Karpas-422 (cell line): ENCODE measurements around the gene CMTM2. TPM values are rescaled to one million over a fixed set of nuclear protein-coding genes. Genes with fewer than 3 reads are reported as not detected.
"Not testable (repeated sequence)": the region's sequence is repeated elsewhere in the genome, so short reads cannot be mapped to it uniquely, and the experiment has no call there.

Experiments
- DNase-seq: peaks from one replicate; pipeline ENCODE4 v3.0.0-alpha.2; 2015
- H2AFZ ChIP-seq: fragments of 200-600 bp; sonication (generic); 2 replicates; pipeline ENCODE4 v1.6.1; 2014; ENCODE audit warnings: antibody characterized with exemption, low read length, mixed read lengths
- H3K27ac ChIP-seq: fragments of 200-600 bp; sonication (generic); 2 replicates; pipeline ENCODE4 v1.5.1; 2014; ENCODE audit warnings: mild to moderate bottlenecking, low read length, moderate library complexity
- H3K27me3 ChIP-seq: fragments of 200-600 bp; sonication (generic); 2 replicates; pipeline ENCODE4 v1.6.1; 2014; ENCODE audit warnings: low read length, mixed read lengths
- H3K36me3 ChIP-seq: fragments of 200-600 bp; sonication (generic); 2 replicates; pipeline ENCODE4 v1.6.1; 2014; ENCODE audit warnings: low read length, mixed read lengths; ENCODE audit not compliant: insufficient read depth
- H3K4me1 ChIP-seq: fragments of 200-600 bp; sonication (generic); 2 replicates; pipeline ENCODE4 v1.6.1; 2014; ENCODE audit warnings: mild to moderate bottlenecking, low read length, mixed read lengths
- H3K4me2 ChIP-seq: fragments of 200-600 bp; sonication (generic); 2 replicates; pipeline ENCODE4 v1.6.1; 2014; ENCODE audit warnings: low read length, low read depth, mild to moderate bottlenecking; ENCODE audit not compliant: poor library complexity, severe bottlenecking
- H3K4me3 ChIP-seq: fragments of 200-600 bp; sonication (generic); 2 replicates; pipeline ENCODE4 v1.5.1; 2014; ENCODE audit warnings: mild to moderate bottlenecking, antibody characterized with exemption, low read length, mixed read lengths
- H3K79me2 ChIP-seq: fragments of 200-600 bp; sonication (generic); 2 replicates; pipeline ENCODE4 v1.6.1; 2014; ENCODE audit warnings: mild to moderate bottlenecking, low read length, mixed read lengths
- H3K9ac ChIP-seq: fragments of 200-600 bp; sonication (generic); 2 replicates; pipeline ENCODE4 v1.6.0; 2014; ENCODE audit warnings: low read length
- H3K9me2 ChIP-seq: fragments of 200-600 bp; sonication (generic), shearing (Covaris generic); replicated peaks from 2 replicates; pipeline ENCODE4 v1.6.0; 2014; ENCODE audit warnings: mild to moderate bottlenecking, low read length, moderate library complexity; ENCODE audit not compliant: insufficient read depth
- H3K9me3 ChIP-seq: fragments of 300-700, 200-600 bp; sonication (generic); 2 replicates; pipeline ENCODE4 v1.6.1; 2014; ENCODE audit warnings: low read length, mixed read lengths
- H4K20me1 ChIP-seq: fragments of 200-600 bp; sonication (generic); 2 replicates; pipeline ENCODE4 v1.6.1; 2014; ENCODE audit warnings: mild to moderate bottlenecking, antibody characterized with exemption, low read length, low read depth; ENCODE audit not compliant: insufficient read depth
- total RNA-seq: library from RNA; depleted of rRNA; stranded (reverse); fragments of >200 nt; shearing (Covaris generic); gene quantifications from 2 replicates; pipeline ENCODE4 v1.2.3, GENCODE V29; 2014; ENCODE audit warnings: low replicate concordance

Gene CMTM2
- total RNA-seq, 1 experiment from 2014 or later: not detected

DNA sequence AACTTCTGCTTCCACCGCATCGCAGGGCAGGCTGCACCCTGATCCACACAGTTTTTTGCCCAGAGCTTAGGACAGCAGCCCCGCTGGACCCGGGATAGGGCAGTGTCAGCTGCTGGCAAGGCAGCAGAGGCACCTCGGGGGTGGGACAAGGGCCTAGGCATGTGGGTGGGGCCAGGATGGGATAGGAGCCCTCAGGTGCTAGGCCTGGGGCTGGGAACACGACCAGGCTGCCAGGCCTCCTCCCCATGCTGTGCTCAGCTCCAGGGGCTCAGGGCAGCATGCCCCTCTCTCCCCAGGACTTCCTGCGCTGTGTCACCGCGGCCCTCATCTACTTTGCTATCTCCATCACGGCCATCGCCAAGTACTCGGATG, 29.9 kb downstream of the CMTM2 start:
- no peaks in the 10 kb centered on the region for H3K36me3 ChIP-seq
- no peaks in the 10 kb centered on the region for H3K27me3 ChIP-seq
- no peak for DNase-seq
- no peaks in the 10 kb centered on the region for H3K79me2 ChIP-seq
- no peak overlapping the region for H3K4me3 ChIP-seq
- no peaks in the 10 kb centered on the region for H3K9me3 ChIP-seq
- H4K20me1 ChIP-seq: peaks cover 26% of the 10 kb centered on the region; the same call in 1 of the 2 replicates
- peaks cover 44% of the 10 kb centered on the region for H3K4me1 ChIP-seq
- no peak overlapping the region for H3K27ac ChIP-seq
- no peak overlapping the region for H2AFZ ChIP-seq
- no peak overlapping the region for H3K9ac ChIP-seq
- no peak overlapping the region for H3K4me2 ChIP-seq
- no peaks in the 10 kb centered on the region for H3K9me2 ChIP-seq

DNA sequence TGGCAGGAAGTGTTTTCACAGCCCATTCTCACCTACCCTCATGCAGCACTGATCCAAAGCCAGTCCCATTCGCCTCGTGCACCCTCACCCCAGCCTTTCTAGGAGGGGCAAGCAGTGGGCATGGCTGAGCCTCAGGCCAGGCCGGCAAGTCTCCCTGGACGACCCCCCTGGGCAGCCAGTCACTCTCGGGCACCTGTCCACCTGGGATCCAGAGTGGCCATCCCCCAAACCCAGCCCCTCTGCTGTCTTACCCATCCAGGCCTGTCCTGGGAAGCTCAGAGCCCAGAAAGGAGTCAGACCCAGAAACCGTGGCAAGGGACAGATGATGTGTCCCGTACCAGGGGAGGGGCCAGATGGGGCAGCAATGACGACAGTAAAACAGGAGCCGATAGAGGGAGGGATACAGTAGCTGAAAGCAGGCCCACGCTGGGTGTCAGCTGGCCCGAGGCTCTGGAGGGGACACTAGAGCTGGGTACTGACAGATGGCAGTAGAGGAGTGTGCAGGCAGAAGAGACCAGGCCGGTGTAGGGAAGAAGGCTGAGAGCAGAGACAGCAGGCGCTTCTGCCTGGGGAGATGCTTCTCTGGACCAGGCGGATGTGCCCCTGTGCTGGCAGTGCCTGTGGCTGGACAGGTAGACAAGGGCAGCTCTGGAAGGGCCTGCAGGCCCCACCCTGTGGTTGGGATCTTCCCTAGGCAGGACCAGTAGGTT, 31.0 kb downstream of the CMTM2 start:
- Histone ChIP-seq H3K4me1 (peaks cover 37% of the 10 kb centered on the region), H3K27me3 (no peaks in the 10 kb centered on the region), H2AFZ (no peak overlapping the region), H3K4me2 (no peak overlapping the region), H3K9me2 (no peaks in the 10 kb centered on the region), H3K36me3 (no peaks in the 10 kb centered on the region), H3K9me3 (no peaks in the 10 kb centered on the region), H3K4me3 (no peak overlapping the region), H3K79me2 (no peaks in the 10 kb centered on the region), H3K9ac (no peak overlapping the region), H3K27ac (no peak overlapping the region), H4K20me1 (peaks cover 26% of the 10 kb centered on the region; the same call in 1 of the 2 replicates)
- DNase-seq: no peak

DNA sequence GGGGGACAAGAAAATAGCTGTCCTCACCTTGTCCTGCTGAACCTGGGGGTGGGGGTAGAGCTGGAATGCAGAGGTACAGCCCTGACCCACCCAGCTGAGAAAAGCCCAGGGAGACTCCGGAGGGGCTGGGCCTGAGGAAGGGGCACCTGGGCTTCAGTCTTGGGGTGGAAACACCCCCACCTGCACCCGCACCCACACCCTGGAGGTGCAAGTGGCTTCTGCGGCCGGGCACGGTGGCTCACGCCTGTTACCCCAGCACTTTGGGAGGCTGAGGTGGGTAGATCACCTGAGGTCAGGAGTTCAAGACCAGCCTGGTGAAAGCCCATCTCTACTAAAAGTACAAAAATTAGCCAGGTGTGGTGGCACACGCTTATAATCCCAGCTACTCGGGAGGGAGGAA, 32.6 kb downstream of the CMTM2 start:
- not testable (repeated sequence) for H3K27ac ChIP-seq, DNase-seq, H3K9me2 ChIP-seq, H3K27me3 ChIP-seq, H3K9me3 ChIP-seq, H3K4me2 ChIP-seq, H3K9ac ChIP-seq, H2AFZ ChIP-seq, H3K4me3 ChIP-seq, H3K36me3 ChIP-seq, H3K79me2 ChIP-seq
- H3K4me1 ChIP-seq: peaks cover 20% of the 10 kb centered on the region
- peaks cover 25% of the 10 kb centered on the region; the same call in 1 of the 2 replicates for H4K20me1 ChIP-seq

DNA sequence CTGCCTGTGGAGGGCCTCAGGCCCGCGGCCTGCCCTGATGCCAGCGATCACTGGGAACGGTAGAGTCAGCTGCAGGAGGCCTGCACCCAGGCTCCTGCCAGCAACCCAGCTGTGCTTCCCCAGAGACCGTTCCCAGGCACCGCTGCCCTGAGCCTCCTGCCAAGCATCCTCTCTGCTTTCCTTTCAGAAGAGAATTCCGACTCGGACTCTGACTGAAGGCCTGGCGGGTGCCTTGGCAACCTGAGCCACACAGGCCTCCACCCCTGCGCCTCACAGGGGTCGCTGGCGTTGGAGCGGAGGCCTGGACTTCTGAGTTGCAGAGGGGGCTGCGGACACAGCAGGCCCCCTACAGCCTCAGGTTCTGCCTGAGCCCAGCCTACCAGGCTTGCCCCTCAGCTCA, 33.2 kb downstream of the CMTM2 start:
- Histone ChIP-seq H3K4me3 (no peak overlapping the region), H3K9me2 (no peaks in the 10 kb centered on the region), H3K4me2 (no peak overlapping the region), H3K9ac (no peak overlapping the region), H3K36me3 (no peaks in the 10 kb centered on the region), H3K4me1 (peaks cover 15% of the 10 kb centered on the region), H3K27ac (no peak overlapping the region), H3K79me2 (no peaks in the 10 kb centered on the region), H2AFZ (no peak overlapping the region), H3K27me3 (no peaks in the 10 kb centered on the region), H3K9me3 (no peaks in the 10 kb centered on the region), H4K20me1 (peaks cover 20% of the 10 kb centered on the region; the same call in 1 of the 2 replicates)
- no peak for DNase-seq

DNA sequence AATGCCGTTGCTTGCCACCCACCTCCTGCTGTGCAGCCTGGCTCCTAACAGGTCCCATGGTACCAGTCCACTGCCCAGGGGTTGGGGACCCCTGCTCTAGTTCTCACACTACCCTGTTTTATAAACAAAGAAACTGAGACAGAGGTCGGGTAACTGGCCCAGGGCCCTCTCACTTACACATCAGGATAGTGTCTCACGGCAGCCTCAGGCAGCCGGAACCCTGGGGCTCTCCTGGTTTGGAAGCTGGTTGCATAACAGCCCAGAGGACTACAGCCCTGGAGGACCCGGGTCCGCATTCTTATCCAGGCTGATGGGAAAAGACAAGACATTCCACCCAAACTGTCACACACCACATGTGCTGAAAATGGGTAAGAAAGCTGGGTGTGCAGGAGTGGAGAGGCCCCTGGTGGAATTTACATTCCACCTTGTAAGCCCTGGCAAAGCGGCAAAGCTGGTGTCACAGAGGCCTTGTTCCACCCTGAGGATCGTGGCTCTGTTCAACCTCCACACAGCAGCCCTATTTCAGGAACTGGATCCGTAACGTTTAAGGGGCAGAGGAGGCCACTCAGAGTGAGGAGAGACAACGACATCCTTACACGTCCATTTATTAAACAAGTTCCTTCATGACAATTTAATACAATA, 35.0 kb downstream of the CMTM2 start:
- H3K4me2 ChIP-seq: no peak overlapping the region
- no peaks in the 10 kb centered on the region for H3K9me2 ChIP-seq
- H3K36me3 ChIP-seq: no peaks in the 10 kb centered on the region
- H4K20me1 ChIP-seq: peaks cover 12% of the 10 kb centered on the region; the same call in 1 of the 2 replicates
- no peak overlapping the region for H3K4me3 ChIP-seq
- H3K27ac ChIP-seq: no peak overlapping the region
- DNase-seq: no peak
- peaks cover 10% of the 10 kb centered on the region for H3K4me1 ChIP-seq
- H2AFZ ChIP-seq: no peak overlapping the region
- H3K9me3 ChIP-seq: no peaks in the 10 kb centered on the region
- no peak overlapping the region for H3K9ac ChIP-seq
- H3K79me2 ChIP-seq: no peaks in the 10 kb centered on the region
- H3K27me3 ChIP-seq: no peaks in the 10 kb centered on the region

DNA sequence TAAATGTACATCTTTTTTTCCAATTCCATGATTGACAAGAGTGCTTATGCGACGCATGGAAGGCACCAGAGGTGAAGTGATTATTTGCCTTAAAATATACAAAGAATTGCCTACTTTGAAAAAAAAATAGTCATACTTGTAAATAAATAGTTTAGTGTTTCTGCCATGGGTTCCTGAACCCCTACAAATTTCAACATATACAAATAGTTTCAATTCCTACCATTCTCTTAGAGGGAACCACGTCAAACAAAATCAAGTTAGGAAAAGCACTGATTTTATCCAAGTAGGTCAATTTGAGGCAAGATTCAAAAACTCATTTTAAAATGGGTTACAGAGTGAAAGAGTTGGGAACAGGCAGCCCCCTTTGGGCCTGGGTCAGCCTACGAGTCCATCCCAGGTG, 36.9 kb downstream of the CMTM2 start:
- Histone ChIP-seq H3K9me2 (no peaks in the 10 kb centered on the region), H3K4me2 (no peak overlapping the region), H4K20me1 (no peaks in the 10 kb centered on the region), H2AFZ (no peak overlapping the region), H3K27me3 (no peaks in the 10 kb centered on the region), H3K9ac (no peak overlapping the region), H3K36me3 (no peaks in the 10 kb centered on the region), H3K79me2 (no peaks in the 10 kb centered on the region), H3K27ac (no peak overlapping the region), H3K9me3 (no peaks in the 10 kb centered on the region), H3K4me1 (peaks cover 26% of the 10 kb centered on the region), H3K4me3 (no peak overlapping the region)
- no peak for DNase-seq

DNA sequence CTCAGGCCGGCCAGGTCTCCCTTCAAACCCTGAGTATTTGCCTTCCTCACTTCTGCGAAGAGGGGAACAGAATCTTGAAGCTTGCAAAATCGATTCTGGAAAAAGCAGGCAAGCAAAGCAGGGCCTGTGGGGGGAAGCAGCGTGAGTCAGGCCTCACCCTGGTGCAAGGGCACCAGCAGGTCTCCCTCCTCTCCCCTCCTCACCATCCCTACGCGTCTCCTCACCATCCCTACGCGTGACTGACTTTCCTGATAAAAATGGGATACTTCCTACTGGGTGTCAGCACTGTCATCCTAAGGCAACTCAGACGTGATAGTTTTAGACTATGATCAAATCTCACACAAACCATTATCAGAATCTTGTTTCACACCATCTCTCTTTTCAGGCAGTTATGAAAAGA, 37.3 kb downstream of the CMTM2 start:
- H3K4me2 ChIP-seq: no peak overlapping the region
- no peak overlapping the region for H3K27ac ChIP-seq
- H3K9ac ChIP-seq: no peak overlapping the region
- H3K4me3 ChIP-seq: no peak overlapping the region
- no peaks in the 10 kb centered on the region for H3K79me2 ChIP-seq
- H3K4me1 ChIP-seq: peaks cover 26% of the 10 kb centered on the region
- no peak overlapping the region for H2AFZ ChIP-seq
- H4K20me1 ChIP-seq: no peaks in the 10 kb centered on the region
- no peaks in the 10 kb centered on the region for H3K27me3 ChIP-seq
- no peak for DNase-seq
- no peaks in the 10 kb centered on the region for H3K9me2 ChIP-seq
- no peaks in the 10 kb centered on the region for H3K9me3 ChIP-seq
- no peaks in the 10 kb centered on the region for H3K36me3 ChIP-seq

- no peaks in the 10 kb centered on the region for H3K27me3 ChIP-seq
- no peak for DNase-seq
- no peaks in the 10 kb centered on the region for H3K9me3 ChIP-seq
- H3K36me3 ChIP-seq: no peaks in the 10 kb centered on the region
- H3K27ac ChIP-seq: no peak overlapping the region
- no peak overlapping the region for H2AFZ ChIP-seq
- H3K4me2 ChIP-seq: no peak overlapping the region
- H3K79me2 ChIP-seq: no peaks in the 10 kb centered on the region
- H3K4me1 ChIP-seq: peaks cover 26% of the 10 kb centered on the region
- no peak overlapping the region for H3K4me3 ChIP-seq
- H4K20me1 ChIP-seq: no peaks in the 10 kb centered on the region
- no peak overlapping the region for H3K9ac ChIP-seq
- H3K9me2 ChIP-seq: no peaks in the 10 kb centered on the region
Observed at GRCh38 chr16:66617010-66617434, 37.8 kb downstream of the CMTM2 start.
